ENCODE data around the gene NOL3.

The NOL3 gene

DNA sequence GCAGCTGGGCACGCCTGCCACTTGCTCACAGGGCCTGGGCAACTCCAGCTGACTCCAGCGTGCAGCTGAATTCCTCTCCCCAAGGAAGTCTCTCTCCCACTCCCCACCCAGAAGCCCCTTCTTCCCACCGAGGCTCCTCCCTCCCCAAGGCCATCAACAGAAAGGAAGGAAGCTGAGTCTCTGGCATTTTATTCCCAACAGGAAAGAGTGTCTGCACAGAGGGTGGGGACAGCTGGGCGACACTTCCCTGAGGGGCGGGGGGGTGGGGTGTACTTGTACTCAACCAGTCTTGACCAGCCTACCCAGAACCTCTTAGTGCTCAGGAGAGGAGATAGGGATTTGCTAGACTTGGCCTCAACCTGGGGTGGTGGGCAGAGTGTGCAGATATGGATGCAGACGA is 19.7 kb downstream of the NOL3 start, which contains the start of gene EXOC3L1:
TSS of gene EXOC3L1 (minus strand) at position 96 of the 400 bp plus-strand sequence. CDS start 460 bp downstream, outside the sequence.
- DNase-seq (ENCODE audit: low read depth), result no peak

DNA sequence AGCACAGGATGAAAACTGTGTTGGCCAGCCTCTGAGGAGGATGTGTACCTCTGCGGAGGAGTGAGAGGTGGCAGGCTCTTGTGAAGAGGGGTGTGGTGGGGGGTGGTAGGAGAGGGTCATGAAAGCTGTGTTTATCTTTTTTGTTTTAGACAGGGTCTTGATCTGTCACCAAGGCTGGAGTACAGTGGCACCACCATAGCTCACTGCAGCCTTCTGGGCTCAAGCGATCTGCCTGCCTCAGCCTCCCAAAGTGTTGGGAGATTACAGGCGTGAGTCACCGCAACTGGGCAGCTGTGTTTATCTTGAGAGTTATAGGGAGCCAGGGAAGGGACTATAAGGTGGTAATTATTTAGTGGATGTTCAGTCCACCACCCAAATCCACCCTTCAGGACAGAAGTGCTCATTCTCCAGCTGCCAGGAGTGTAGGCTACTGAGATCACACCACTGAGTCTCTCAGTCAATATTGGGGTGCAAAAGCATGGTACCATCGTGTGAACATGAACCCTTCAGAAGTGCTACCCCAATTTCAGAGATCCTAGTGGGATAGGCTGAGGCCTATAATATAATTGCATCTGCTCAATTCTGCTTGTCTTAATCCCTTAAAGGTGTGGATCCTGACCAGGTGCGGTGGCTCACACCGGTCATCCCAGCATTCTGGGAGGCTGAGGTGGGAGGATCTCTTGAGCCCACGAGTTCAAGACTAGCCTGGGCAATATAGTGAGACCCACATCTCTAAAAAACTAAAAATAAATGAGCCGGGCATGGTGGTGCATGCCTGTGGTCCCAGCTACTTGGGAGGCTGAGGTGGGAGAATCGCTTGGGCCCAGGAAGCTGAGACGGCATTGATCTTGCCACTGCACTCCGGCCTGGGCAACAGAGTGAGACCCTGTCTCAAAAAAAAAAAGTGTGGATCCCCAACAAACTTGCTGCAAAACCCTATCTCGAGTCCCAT is 20.4 kb downstream of the NOL3 start:
- DNase-seq (ENCODE audit: low read depth), result no peak

- no peak for DNase-seq (ENCODE audit: low read depth)
Measured at GRCh38 chr16:67191411-67191994, 21.2 kb downstream of the NOL3 start.

GRCh38 chr16:67191995-67192681 is 21.8 kb downstream of the NOL3 start, which contains the start of gene E2F4:
Gene E2F4, plus strand, starts transcription at chr16:67192155. Its CDS starts 73 bp downstream, at chr16:67192228.
- DNase-seq (ENCODE audit: low read depth), result peak; percentile 76

GRCh38 chr16:67192781-67193361 is 22.5 kb downstream of the NOL3 start:
- no peak for DNase-seq (ENCODE audit: low read depth)

DNA sequence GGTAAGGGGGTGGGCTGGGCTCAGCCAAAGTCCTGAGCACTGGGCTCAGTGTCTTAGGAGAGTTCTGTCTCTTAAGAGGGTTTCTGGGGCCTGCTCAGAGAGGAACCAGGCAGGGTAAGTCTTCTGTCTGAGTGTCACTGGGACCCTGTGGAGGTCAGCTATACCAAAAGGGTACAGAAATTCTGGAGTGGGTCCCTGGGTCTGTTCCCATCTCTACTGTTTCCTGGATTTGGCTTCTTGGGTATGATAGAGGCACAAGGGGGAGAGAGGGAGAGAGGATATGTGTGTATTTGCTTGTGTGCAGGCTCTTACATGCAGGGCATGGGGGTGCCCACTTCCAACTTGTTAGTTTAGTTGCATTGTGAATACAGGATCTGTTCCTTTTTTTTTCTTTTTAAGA is 23.2 kb downstream of the NOL3 start:
- no peak for DNase-seq (ENCODE audit: low read depth)

DNA sequence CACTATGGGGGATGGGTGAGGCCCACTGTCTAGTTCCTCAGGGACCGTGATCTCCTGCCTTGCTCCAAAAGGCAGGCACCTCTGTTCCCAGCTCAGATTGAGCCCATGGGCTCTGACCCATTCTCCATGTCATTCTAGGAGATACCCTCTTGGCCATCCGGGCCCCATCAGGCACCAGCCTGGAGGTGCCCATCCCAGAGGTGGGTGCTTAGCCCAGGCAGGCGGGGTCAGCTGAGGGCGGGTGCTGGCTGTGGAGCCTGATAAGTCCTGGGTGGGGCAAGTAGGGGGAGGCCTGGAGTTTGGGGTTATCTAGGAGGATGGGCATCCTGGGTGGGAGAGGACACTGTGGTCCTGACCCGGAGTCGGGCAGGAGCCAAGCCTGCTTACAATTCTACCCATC is 23.9 kb downstream of the NOL3 start:
- DNase-seq (ENCODE audit: low read depth), result no peak

DNA sequence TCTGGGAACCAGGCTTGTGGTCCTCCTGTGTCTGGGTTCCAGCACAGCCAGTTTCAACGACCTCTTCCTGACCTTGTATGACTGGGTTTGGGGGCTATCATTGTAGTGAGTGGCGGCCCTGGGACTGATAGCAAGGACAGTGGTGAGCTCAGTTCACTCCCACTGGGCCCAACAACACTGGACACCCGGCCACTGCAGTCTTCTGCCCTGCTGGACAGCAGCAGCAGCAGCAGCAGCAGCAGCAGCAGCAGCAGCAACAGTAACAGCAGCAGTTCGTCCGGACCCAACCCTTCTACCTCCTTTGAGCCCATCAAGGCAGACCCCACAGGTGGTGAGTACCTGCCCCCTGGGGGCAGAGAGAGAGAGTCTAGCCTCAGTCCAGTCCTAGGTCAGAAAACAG is 25.3 kb downstream of the NOL3 start:
- DNase-seq (ENCODE audit: low read depth), result no peak

GRCh38 chr16:67196881-67197280 is 26.5 kb downstream of the NOL3 start:
- DNase-seq (ENCODE audit: low read depth), result no peak

- no peak for DNase-seq (ENCODE audit: low read depth)
Measured at GRCh38 chr16:67197704-67198103, 27.4 kb downstream of the NOL3 start.

DNA sequence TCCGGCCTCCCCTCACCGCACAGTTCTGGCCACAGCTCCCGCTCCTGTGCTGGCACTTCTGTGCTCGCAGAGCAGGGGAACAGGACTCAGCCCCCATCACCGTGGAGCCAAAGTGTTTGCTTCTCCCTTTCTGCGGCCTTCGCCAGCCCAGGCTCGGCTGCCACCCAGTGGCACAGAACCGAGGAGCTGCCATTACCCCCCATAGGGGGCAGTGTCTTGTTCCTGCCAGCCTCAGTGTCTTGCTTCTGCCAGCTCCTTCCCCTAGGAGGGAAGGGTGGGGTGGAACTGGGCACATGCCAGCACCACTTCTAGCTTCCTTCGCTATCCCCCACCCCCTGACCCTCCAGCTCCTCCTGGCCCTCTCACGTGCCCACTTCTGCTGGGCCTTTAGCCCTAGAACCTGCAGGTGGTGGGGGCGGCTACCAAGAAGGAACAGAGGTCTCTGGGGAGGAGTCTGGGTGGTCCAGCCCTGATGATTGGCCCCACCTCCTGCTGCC is 27.9 kb downstream of the NOL3 start:
- no peak for DNase-seq (ENCODE audit: low read depth)

DNA sequence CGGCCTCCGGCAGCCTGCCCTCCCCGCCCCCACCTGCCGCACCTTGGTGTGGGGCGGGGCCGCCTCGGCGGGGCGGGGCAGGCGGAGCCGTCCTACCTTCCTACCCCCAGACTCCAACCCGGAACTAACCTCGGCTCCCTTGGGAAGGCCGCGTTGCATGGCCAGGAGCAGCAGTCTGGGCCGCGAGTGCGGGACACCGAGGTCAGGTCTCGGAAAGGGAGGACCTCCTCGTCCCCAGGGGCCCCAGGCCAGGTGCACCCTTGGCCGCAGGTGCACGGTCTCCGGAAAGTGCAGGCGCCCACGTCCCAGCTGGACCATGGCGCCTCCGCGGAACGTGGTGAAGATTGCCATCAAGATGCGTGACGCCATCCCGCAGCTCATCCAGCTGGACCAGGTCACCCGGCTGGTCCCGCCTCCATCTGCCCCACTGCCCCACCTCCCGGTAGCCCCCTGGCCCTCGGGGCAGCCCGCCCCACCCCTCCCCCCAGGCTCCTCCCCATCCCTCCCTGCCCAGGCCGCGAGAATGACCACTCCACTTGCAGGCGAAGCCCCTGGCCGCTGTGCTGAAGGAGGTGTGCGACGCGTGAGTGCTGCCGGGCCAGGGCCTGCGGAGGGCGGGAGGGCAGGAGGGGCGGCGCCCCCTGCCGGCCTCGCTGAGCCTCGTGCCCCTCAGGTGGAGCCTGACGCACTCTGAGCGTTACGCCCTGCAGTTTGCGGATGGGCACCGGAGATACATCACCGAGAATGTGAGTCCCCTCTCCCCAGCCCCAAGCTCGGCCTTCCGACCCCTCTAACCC is 28.9 kb downstream of the NOL3 start, which contains the start of gene ELMO3:
TSS of gene ELMO3 (plus strand) at position 121 of the 797 bp plus-strand sequence. CDS start at position 317, 196 bp downstream.
- DNase-seq (ENCODE audit: low read depth), result no peak

GRCh38 chr16:67199808-67200198 is 29.5 kb downstream of the NOL3 start:
- no peak for DNase-seq (ENCODE audit: low read depth)

- DNase-seq (ENCODE audit: low read depth), result no peak
Measured at GRCh38 chr16:67200491-67200890, 30.2 kb downstream of the NOL3 start.

GRCh38 chr16:67201411-67202345 is 31.3 kb downstream of the NOL3 start:
- no peak for DNase-seq (ENCODE audit: low read depth)

- DNase-seq (ENCODE audit: low read depth), result no peak
Measured at GRCh38 chr16:67202426-67202825, 32.1 kb downstream of the NOL3 start.

- no peak for DNase-seq (ENCODE audit: low read depth)
Measured at GRCh38 chr16:67202956-67203493, 32.7 kb downstream of the NOL3 start.

DNA sequence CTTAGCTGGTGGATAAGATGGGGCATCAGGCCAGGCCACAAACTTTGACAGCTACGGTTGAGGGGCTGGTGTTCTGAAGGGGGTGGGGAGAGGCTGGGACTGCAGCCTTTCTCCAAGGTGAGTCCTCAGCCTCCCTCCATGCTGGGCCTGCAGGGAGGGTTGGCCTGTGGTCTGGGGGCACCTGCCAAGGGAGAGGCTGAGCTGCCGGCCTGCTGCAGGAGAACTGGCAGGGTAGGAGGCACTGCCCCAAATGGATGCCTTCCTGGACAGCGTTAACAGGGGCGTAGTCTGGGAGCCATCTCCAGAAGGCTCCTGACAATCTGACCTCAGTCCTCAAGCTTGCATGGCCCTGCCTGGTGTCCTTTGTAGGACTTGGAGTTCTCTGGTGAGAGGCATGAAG is 33.7 kb downstream of the NOL3 start:
- no peak for DNase-seq (ENCODE audit: low read depth)

DNA sequence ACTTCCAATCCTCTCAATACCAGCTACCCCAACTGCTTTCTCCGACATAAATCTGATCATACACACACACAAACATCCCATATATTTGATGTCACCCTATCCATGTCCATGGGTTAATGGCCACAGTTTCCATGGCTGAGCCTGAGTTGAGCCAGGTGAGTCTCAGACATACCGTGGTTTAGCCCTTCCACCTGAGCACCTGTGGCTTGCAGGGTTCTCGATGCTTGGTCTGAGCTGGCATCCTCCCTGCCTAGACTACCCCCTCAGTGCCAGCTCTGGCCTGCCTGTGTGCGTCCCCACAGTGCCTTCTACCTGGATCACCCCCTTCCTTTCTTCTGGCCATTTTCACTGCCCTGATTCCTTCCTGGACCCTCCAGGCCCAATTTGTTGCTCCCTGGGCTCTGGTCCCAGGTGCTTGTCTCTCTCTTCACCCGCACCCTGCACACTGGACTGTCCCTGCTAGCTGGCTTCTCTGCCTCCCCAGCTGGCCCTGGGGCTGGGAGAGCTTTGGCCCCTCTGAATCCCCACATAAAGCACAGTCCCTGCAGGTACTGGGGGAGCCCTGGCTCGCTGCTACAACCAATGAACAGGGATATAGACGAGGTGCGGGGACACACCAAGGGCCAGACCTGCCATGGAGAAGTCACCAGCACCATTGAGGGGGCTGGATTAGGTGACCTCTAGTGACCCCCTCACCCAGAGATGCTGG is 35.9 kb downstream of the NOL3 start:
- no peak for DNase-seq (ENCODE audit: low read depth)

All from stimulated activated CD8-positive, alpha-beta memory T cell treated with anti-CD3 and anti-CD28 coated beads, Interleukin-12 subunit alpha, Interleukin-12 subunit beta, amount 100 ng/mL, for 4 hours (primary cell).